Measurements from ENCODE around the gene TEX10.

Gene TEX10

DNA sequence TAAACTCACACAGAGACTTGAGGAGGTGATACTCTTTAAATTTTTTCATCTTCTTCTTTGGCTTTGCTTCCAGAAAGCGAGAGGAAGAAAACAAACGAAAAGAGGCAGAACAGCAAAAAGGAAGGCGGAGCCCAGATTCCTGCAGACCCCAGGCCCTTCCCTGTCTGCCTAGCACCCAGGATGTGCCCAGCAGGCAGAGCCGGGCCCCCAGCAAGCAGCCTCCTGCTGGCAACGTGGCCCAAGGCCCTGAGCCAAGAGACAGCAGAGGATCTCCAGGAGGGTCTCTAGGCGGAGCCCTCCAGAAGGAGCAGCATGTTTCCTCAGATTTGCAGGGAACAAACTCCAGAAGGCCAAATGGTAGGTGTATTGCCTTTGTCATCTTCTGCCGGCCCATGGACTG lies 68.5 kb downstream of the TEX10 start:
- DNase-seq (ENCODE audit: low read depth in 1 of 2, low spot score in 1 of 2): no peak
- no peak overlapping the region for H3K4me3 ChIP-seq (replicated peaks; ENCODE audit: insufficient read depth, low read length)
- no peaks in the 10 kb centered on the region for H3K27me3 ChIP-seq (ENCODE audit: insufficient read depth, poor library complexity, severe bottlenecking)
- TF ChIP-seq GABPA (IDR thresholded peaks at IDR 0.05; ENCODE audit: low read depth): no peak
- no peak for TF ChIP-seq POLR2AphosphoS5 (IDR thresholded peaks at IDR 0.05; ENCODE audit: low read depth)
- no peak for TF ChIP-seq SPI1 (IDR thresholded peaks at IDR 0.05; ENCODE audit: borderline replicate concordance, low read depth)
- TF ChIP-seq, protein P1, sequence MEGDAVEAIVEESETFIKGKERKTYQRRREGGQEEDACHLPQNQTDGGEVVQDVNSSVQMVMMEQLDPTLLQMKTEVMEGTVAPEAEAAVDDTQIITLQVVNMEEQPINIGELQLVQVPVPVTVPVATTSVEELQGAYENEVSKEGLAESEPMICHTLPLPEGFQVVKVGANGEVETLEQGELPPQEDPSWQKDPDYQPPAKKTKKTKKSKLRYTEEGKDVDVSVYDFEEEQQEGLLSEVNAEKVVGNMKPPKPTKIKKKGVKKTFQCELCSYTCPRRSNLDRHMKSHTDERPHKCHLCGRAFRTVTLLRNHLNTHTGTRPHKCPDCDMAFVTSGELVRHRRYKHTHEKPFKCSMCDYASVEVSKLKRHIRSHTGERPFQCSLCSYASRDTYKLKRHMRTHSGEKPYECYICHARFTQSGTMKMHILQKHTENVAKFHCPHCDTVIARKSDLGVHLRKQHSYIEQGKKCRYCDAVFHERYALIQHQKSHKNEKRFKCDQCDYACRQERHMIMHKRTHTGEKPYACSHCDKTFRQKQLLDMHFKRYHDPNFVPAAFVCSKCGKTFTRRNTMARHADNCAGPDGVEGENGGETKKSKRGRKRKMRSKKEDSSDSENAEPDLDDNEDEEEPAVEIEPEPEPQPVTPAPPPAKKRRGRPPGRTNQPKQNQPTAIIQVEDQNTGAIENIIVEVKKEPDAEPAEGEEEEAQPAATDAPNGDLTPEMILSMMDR (IDR thresholded peaks at IDR 0.05; ENCODE audit: insufficient read depth, low read length): no peak
- TF ChIP-seq, protein P2, sequence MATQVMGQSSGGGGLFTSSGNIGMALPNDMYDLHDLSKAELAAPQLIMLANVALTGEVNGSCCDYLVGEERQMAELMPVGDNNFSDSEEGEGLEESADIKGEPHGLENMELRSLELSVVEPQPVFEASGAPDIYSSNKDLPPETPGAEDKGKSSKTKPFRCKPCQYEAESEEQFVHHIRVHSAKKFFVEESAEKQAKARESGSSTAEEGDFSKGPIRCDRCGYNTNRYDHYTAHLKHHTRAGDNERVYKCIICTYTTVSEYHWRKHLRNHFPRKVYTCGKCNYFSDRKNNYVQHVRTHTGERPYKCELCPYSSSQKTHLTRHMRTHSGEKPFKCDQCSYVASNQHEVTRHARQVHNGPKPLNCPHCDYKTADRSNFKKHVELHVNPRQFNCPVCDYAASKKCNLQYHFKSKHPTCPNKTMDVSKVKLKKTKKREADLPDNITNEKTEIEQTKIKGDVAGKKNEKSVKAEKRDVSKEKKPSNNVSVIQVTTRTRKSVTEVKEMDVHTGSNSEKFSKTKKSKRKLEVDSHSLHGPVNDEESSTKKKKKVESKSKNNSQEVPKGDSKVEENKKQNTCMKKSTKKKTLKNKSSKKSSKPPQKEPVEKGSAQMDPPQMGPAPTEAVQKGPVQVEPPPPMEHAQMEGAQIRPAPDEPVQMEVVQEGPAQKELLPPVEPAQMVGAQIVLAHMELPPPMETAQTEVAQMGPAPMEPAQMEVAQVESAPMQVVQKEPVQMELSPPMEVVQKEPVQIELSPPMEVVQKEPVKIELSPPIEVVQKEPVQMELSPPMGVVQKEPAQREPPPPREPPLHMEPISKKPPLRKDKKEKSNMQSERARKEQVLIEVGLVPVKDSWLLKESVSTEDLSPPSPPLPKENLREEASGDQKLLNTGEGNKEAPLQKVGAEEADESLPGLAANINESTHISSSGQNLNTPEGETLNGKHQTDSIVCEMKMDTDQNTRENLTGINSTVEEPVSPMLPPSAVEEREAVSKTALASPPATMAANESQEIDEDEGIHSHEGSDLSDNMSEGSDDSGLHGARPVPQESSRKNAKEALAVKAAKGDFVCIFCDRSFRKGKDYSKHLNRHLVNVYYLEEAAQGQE (IDR thresholded peaks at IDR 0.05; ENCODE audit: insufficient replicate concordance, low read depth): no peak
- H3K27ac ChIP-seq (replicated peaks): no peak overlapping the region

DNA sequence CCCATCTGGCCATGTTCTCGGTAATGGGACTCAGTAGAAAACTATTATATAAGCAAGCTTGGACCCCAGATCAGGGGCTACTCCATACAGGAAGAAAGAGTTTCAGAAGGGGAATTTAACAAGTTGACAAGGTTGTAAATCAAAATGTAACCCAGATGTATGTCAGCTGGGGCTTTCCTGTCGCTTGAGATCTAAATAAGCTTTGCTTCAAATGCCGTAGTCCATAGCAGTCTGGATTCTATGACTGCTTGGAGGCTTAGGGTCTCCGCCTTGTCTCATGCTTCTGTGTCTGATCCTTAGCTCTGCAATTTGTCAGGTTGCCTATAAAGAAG lies 70.4 kb downstream of the TEX10 start:
- TF ChIP-seq, protein P2 (IDR thresholded peaks at IDR 0.05; ENCODE audit: insufficient replicate concordance, low read depth): no peak
- TF ChIP-seq SPI1 (IDR thresholded peaks at IDR 0.05; ENCODE audit: borderline replicate concordance, low read depth) (no peak), POLR2AphosphoS5 (IDR thresholded peaks at IDR 0.05; ENCODE audit: low read depth) (no peak), GABPA (IDR thresholded peaks at IDR 0.05; ENCODE audit: low read depth) (no peak)
- TF ChIP-seq, protein P1 (IDR thresholded peaks at IDR 0.05; ENCODE audit: insufficient read depth, low read length): no peak
- no peak for DNase-seq (ENCODE audit: low read depth in 1 of 2, low spot score in 1 of 2)
- Histone ChIP-seq H3K27me3 (ENCODE audit: insufficient read depth, poor library complexity, severe bottlenecking) (no peaks in the 10 kb centered on the region), H3K27ac (replicated peaks) (no peak overlapping the region), H3K4me3 (replicated peaks; ENCODE audit: insufficient read depth, low read length) (no peak overlapping the region)

DNA sequence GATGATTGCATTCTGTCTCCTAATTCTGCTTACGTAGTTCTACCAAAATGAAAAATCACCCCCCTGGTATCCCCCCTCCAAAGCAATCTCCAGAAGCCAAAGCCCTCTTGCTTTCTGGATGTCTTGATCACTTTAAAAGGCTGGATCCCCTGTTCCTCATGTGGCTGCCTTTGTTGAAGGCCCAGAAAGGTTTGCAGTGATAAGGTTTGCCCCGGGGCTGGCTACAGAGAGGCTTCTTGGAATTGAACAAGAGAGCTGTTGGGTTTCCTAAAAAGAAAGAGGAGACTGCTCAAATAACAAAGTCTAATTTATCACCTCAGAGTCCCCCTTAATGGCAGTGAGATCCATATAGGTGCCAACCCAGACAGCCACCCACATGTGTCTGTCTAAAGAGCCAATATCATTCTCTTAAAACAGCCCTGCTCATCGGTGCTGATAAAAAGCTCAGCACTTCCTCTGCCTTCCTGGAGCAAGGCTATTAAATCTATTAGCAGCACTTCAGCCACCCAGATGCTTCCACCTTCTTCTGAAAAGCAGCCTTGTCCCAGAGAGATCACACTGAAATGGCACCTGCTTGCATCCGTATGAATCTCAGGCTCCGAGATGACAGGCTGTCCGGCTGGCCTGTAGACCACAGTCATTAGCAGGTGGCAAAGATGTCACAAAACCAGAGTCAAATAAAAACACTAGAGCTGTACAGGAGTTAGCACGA lies 70.9 kb downstream of the TEX10 start:
- TF ChIP-seq POLR2AphosphoS5 (IDR thresholded peaks at IDR 0.05; ENCODE audit: low read depth) (no peak), SPI1 (IDR thresholded peaks at IDR 0.05; ENCODE audit: borderline replicate concordance, low read depth) (no peak), GABPA (IDR thresholded peaks at IDR 0.05; ENCODE audit: low read depth) (no peak)
- TF ChIP-seq, protein P1 (IDR thresholded peaks at IDR 0.05; ENCODE audit: insufficient read depth, low read length): no peak
- TF ChIP-seq, protein P2 (IDR thresholded peaks at IDR 0.05; ENCODE audit: insufficient replicate concordance, low read depth): no peak
- Histone ChIP-seq H3K27me3 (ENCODE audit: insufficient read depth, poor library complexity, severe bottlenecking) (no peaks in the 10 kb centered on the region), H3K27ac (replicated peaks) (no peak overlapping the region), H3K4me3 (replicated peaks; ENCODE audit: insufficient read depth, low read length) (no peak overlapping the region)
- DNase-seq (ENCODE audit: low read depth in 1 of 2, low spot score in 1 of 2): no peak

Data from HL-60 (cell line).